DOHH2 (cell line): Measurements from ENCODE around the gene TCF3.

Experiments used
- CTCF ChIP-seq: fragments of 200-600 bp; sonication (generic); IDR thresholded peaks from one replicate; pipeline ENCODE4 v1.5.1; 2014; ENCODE audit warnings: antibody characterized with exemption, mild to moderate bottlenecking, low read depth, low read length; ENCODE audit not compliant: poor library complexity, severe bottlenecking
- EZH2phosphoT487 ChIP-seq: fragments of 200-600 bp; sonication (generic); IDR thresholded peaks from 2 replicates; pipeline ENCODE4 v1.6.1; 2017; ENCODE audit warnings: borderline replicate concordance, mild to moderate bottlenecking, antibody characterized with exemption, low read length, moderate library complexity, mixed read lengths

DNA sequence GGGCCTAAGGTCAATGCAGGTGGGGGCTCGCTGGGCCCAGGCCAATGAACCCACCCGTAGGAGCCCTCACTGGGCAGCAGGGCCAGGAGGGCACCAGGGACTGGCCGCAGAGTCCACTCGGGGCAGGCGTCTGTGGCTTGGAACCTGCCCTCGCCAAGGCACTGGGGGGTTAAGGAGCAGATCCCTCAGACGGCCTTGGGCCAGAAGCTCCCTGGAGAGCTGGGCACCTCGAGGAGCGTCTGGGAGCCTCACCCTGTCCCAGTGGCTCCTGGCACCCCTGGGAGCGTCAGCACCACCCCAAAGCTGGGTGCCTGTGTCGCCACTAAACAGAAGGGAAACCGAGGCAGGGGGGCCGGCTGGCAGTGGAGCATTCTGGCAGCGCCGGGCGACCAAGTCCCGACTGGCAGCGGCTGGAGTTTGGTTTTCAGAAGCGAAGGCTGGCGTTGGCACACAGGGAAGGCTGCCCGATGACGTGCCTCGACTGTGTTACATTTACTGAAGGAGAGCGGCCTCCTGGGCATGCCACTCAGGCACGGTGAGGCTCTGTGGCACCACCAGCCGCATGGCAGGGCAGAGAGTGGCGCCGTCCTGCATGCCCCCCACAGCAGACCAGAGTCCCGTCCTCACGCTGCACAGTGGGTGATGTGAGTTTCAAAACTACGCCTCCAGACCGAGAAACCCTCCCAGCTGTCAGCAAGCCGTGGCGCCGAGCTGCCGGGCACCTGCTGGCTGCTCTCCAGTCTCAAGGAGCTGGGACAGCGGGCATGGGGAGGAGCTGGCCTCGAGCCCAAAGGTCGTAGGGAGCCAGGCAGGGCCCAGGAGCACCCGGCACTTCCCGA lies 75.1 kb downstream of the TCF3 start:
- TF ChIP-seq CTCF (no peak), EZH2phosphoT487 (no peak)
